Immature natural killer cell (primary cell): ENCODE measurements around the gene UFC1. TPM values are rescaled to one million over a fixed set of nuclear protein-coding genes. Genes with fewer than 3 reads are reported as not detected.
"Not testable (repeated sequence)": the region's sequence is repeated elsewhere in the genome, so short reads cannot be mapped to it uniquely, and the experiment has no call there.

ENCODE experiments used
- DNase-seq, 3 donors: peaks; one replicate each; pipeline ENCODE4 v3.0.0; 2022; ENCODE audit warnings: mixed read lengths in 1 of 3
- H3K27ac Mint-ChIP-seq, 6 donors: one replicate each; pipeline ENCODE4 v1.8.0; 2020; ENCODE audit warnings: mixed read lengths in 6 of 6, mild to moderate bottlenecking in 5 of 6, inconsistent platforms in 4 of 6, moderate library complexity in 3 of 6
- H3K27me3 Mint-ChIP-seq, 3 donors: one replicate each; pipeline ENCODE4 v1.8.0; 2020 to 2021; ENCODE audit warnings: low read depth in 3 of 3, mild to moderate bottlenecking in 3 of 3, mixed read lengths in 3 of 3, moderate library complexity in 3 of 3, inconsistent platforms in 1 of 3
- H3K36me3 Mint-ChIP-seq, 3 donors: one replicate each; pipeline ENCODE4 v1.8.0; 2020; ENCODE audit warnings: mixed read lengths in 3 of 3, inconsistent platforms in 2 of 3, mild to moderate bottlenecking in 2 of 3
- H3K4me1 Mint-ChIP-seq, 2 donors: one replicate each; pipeline ENCODE4 v1.8.0; 2020; ENCODE audit warnings: inconsistent platforms in 2 of 2, mild to moderate bottlenecking in 2 of 2, mixed read lengths in 2 of 2, moderate library complexity in 1 of 2
- H3K4me3 Mint-ChIP-seq, 5 donors: one replicate each; pipeline ENCODE4 v1.8.0; 2020; ENCODE audit warnings: mild to moderate bottlenecking in 5 of 5, mixed read lengths in 5 of 5, inconsistent platforms in 3 of 5, moderate library complexity in 3 of 5
- H3K9me3 Mint-ChIP-seq, 6 donors: one replicate each; pipeline ENCODE4 v1.8.0; 2020; ENCODE audit warnings: mild to moderate bottlenecking in 6 of 6, mixed read lengths in 6 of 6, inconsistent platforms in 4 of 6, moderate library complexity in 3 of 6
- polyA plus RNA-seq, 3 donors: library from polyadenylated mRNA; unstranded; fragments of 300-500 nt; fragmentation: Illumina TruSeq; gene quantifications; one replicate each; pipeline ENCODE4 v1.2.3, GENCODE V29; 2021

Gene UFC1
- 100 to 1,000 TPM; 174 to 219 (median 186) TPM for polyA plus RNA-seq

DNA sequence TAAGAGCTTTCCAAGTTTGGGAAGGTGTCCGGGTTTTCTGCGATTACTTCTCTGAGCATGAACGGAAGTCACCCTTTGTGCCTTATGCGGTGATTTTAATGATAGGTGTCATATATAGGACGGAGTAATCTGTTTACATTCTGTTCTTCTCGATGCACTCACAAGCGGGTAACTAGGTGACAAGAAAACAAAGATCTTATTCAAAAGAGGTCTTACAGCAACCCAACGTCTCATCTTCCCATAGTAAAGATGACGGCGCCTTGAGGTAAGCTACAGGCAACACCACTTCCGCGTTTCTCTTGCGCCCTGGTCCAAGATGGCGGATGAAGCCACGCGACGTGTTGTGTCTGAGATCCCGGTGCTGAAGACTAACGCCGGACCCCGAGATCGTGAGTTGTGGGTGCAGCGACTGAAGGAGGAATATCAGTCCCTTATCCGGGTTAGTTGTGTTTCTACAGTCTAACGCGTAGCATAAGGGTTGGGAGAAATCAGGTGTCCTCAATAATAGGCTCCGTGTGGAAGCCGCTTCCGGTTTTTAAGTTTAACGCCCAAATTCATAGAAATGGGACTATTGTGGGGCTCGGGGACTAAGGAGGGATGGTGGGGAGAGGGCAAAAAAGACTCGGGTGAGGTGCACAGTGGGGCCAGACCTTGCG lies at the start of gene UFC1:
Gene UFC1 (plus strand): TSS at position 297 of the 656 bp plus-strand sequence. CDS start 20 bp downstream, at position 317.
- H3K36me3 Mint-ChIP-seq, result peaks cover 0 to 19% (median 10%) of the 10 kb centered on the region in 3 donors
- peak within 1 kb of the TSS; percentile 99 to 100 (median 100) for H3K27ac Mint-ChIP-seq
- peaks cover 28 to 43% of the 10 kb centered on the region in 2 donors for H3K4me1 Mint-ChIP-seq
- peak; percentile 83 to 89 (median 86) for DNase-seq
- peaks cover 4 to 11% (median 5%) of the 10 kb centered on the region in 3 donors for H3K27me3 Mint-ChIP-seq
- H3K9me3 Mint-ChIP-seq, result no peaks in the 10 kb centered on the region
- peak within 1 kb of the TSS; percentile 98 to 100 (median 100) for H3K4me3 Mint-ChIP-seq

DNA sequence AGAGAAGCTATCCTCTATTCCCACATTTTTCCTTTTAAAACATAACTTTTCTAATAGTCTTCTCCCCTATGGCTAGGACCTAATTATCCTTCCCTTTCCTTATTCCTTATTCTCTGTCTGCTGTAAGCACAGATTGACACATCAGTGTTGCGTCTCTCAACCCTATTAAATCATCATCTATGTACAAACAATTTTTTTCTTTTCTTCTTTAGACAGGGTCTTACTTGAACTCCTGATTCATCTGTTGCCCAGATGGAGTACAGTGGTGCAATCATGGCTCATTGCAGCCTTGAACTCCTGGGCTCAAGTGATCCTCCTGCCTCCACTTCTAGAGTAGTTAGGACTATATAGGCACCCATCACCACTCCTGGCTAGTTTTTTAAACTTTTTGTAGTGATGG lies 47.3 kb upstream of the UFC1 start:
- H3K9me3 Mint-ChIP-seq, result no peaks in the 10 kb centered on the region
- H3K27me3 Mint-ChIP-seq, result peaks cover 0 to 3% (median 0%) of the 10 kb centered on the region in 3 donors
- H3K27ac Mint-ChIP-seq, result no peak overlapping the region
- peaks cover 5 to 15% of the 10 kb centered on the region in 2 donors for H3K4me1 Mint-ChIP-seq
- H3K36me3 Mint-ChIP-seq, result peaks cover 0 to 12% (median 8%) of the 10 kb centered on the region in 3 donors
- H3K4me3 Mint-ChIP-seq, result no peak overlapping the region
- no peak for DNase-seq

- H3K27ac Mint-ChIP-seq, result no peak overlapping the region
- DNase-seq, result no peak
- H3K36me3 Mint-ChIP-seq, result peaks cover 0 to 4% (median 4%) of the 10 kb centered on the region in 3 donors
- no peaks in the 10 kb centered on the region for H3K9me3 Mint-ChIP-seq
- no peak overlapping the region for H3K4me3 Mint-ChIP-seq
- H3K27me3 Mint-ChIP-seq, result peaks cover 0 to 5% (median 0%) of the 10 kb centered on the region in 3 donors
- peaks cover 29 to 46% of the 10 kb centered on the region in 2 donors for H3K4me1 Mint-ChIP-seq
Observed at GRCh38 chr1:161111117-161111516, 42.7 kb upstream of the UFC1 start.

DNA sequence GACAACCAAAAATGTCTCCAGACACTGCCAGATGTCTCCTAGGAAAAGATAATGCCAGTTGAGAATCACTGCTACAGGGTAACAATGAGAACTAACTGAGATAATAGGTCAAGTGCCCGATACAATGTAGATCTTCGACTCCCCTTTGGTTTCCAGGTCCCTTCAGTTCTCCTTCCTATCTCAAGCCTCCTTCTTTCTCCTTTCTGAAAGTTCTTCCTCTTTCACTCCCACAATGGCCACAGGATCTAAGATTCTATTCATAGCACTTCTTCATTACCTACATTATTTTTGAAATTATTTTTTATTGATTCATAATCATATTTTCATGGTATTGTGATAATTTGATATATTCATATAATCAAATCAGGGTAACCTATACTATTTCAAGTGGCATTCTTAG lies 42.3 kb upstream of the UFC1 start:
- no peak for DNase-seq
- Mint-ChIP-seq H3K4me3 (no peak overlapping the region), H3K9me3 (no peaks in the 10 kb centered on the region), H3K27me3 (peaks cover 0 to 4% (median 0%) of the 10 kb centered on the region in 3 donors), H3K27ac (no peak overlapping the region), H3K36me3 (peaks cover 0 to 4% (median under 1%) of the 10 kb centered on the region in 3 donors), H3K4me1 (peaks cover 31 to 50% of the 10 kb centered on the region in 2 donors)

- Mint-ChIP-seq H3K4me3 (no peak overlapping the region), H3K27ac (peak overlapping the region in 1 of 6 donors; percentile 72), H3K9me3 (no peaks in the 10 kb centered on the region), H3K4me1 (peaks cover 52 to 70% of the 10 kb centered on the region in 2 donors), H3K27me3 (peaks cover 0 to 4% (median 2%) of the 10 kb centered on the region in 3 donors), H3K36me3 (peaks cover 0 to under 1% (median 0%) of the 10 kb centered on the region in 3 donors)
- no peak for DNase-seq
Observed at GRCh38 chr1:161113915-161114314, 39.9 kb upstream of the UFC1 start.

GRCh38 chr1:161114556-161114955 lies 39.2 kb upstream of the UFC1 start:
- peak overlapping the region in 2 of 6 donors; percentile 1 to 72 for H3K27ac Mint-ChIP-seq
- H3K4me3 Mint-ChIP-seq, result no peak overlapping the region
- DNase-seq, result no peak
- peaks cover 0 to 5% (median 2%) of the 10 kb centered on the region in 3 donors for H3K27me3 Mint-ChIP-seq
- peaks cover 58 to 71% of the 10 kb centered on the region in 2 donors for H3K4me1 Mint-ChIP-seq
- no peaks in the 10 kb centered on the region for H3K9me3 Mint-ChIP-seq
- H3K36me3 Mint-ChIP-seq, result no peaks in the 10 kb centered on the region

DNA sequence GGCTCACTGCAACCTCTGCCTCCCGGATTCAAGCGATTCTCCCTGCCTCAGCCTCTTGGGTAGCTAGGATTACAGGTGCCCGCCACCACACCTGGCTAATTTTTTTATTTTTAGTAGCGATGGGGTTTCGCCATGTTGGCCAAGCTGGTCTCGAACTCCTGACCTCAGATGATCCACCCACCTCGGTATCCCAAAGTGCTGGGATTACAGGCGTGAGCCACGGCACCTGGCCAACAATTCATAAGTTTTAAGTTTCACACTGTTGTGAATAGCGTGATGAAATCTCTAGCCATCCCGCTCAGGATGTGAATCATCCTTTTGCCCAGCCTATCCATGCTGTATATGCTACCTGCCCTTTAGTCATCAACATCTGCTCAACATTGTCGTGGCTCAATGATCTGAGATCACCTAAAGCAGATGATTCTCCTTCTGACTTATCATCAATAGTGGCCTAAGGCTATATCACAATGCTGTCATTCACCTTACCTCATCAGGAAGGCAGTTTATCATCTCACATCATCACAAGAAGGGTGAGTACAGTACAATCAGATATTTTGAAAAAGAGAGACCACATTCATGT lies 38.6 kb upstream of the UFC1 start:
- Mint-ChIP-seq H3K4me3 (peak overlapping the region in 2 of 5 donors; percentile 7 to 59), H3K4me1 (peaks cover 65 to 77% of the 10 kb centered on the region in 2 donors), H3K27me3 (peaks cover 0 to 6% (median 2%) of the 10 kb centered on the region in 3 donors), H3K9me3 (no peaks in the 10 kb centered on the region), H3K36me3 (peaks cover 0 to 3% (median 0%) of the 10 kb centered on the region in 3 donors), H3K27ac (peak overlapping the region in 4 of 6 donors; percentile 22 to 58 (median 40))
- DNase-seq, result no peak

- H3K27me3 Mint-ChIP-seq, H3K36me3 Mint-ChIP-seq, DNase-seq, H3K9me3 Mint-ChIP-seq: not testable (repeated sequence)
- peaks cover 67 to 80% of the 10 kb centered on the region in 2 donors for H3K4me1 Mint-ChIP-seq
- peak overlapping the region; percentile 25 to 97 (median 50) for H3K4me3 Mint-ChIP-seq
- peak overlapping the region in 5 of 6 donors; percentile 22 to 58 (median 42) for H3K27ac Mint-ChIP-seq
Observed at GRCh38 chr1:161115961-161116360, 37.8 kb upstream of the UFC1 start.

GRCh38 chr1:161117759-161118581 lies 35.8 kb upstream of the UFC1 start, which contains the start of the genes NIT1 and PFDN2:
Gene NIT1, plus strand, starts transcription at chr1:161118105. Its CDS starts 72 bp downstream, at chr1:161118177.
Gene PFDN2, minus strand, starts transcription at chr1:161118037. Its CDS starts 11 bp downstream, at chr1:161118026.
- H3K9me3 Mint-ChIP-seq, result no peaks in the 10 kb centered on the region
- peaks cover 0 to 6% (median 2%) of the 10 kb centered on the region in 3 donors for H3K27me3 Mint-ChIP-seq
- peaks cover 0 to 17% (median 9%) of the 10 kb centered on the region in 3 donors for H3K36me3 Mint-ChIP-seq
- peaks cover 60 to 65% of the 10 kb centered on the region in 2 donors for H3K4me1 Mint-ChIP-seq
- DNase-seq, result peak; percentile 83 to 85 (median 84)
- peak within 1 kb of the TSS; percentile 92 to 99 (median 98) for H3K27ac Mint-ChIP-seq
- H3K4me3 Mint-ChIP-seq, result peak within 1 kb of the TSS; percentile 93 to 97 (median 94)

GRCh38 chr1:161119092-161119903 lies 34.5 kb upstream of the UFC1 start:
- peaks cover 0 to 25% (median 17%) of the 10 kb centered on the region in 3 donors for H3K36me3 Mint-ChIP-seq
- peaks cover 51 to 54% of the 10 kb centered on the region in 2 donors for H3K4me1 Mint-ChIP-seq
- peak overlapping the region; percentile 93 to 97 (median 94) for H3K4me3 Mint-ChIP-seq
- no peaks in the 10 kb centered on the region for H3K9me3 Mint-ChIP-seq
- H3K27me3 Mint-ChIP-seq, result peaks cover 0 to 6% (median 2%) of the 10 kb centered on the region in 3 donors
- DNase-seq, result peak; percentile 63 to 73 (median 66)
- H3K27ac Mint-ChIP-seq, result peak overlapping the region; percentile 92 to 99 (median 98)

DNA sequence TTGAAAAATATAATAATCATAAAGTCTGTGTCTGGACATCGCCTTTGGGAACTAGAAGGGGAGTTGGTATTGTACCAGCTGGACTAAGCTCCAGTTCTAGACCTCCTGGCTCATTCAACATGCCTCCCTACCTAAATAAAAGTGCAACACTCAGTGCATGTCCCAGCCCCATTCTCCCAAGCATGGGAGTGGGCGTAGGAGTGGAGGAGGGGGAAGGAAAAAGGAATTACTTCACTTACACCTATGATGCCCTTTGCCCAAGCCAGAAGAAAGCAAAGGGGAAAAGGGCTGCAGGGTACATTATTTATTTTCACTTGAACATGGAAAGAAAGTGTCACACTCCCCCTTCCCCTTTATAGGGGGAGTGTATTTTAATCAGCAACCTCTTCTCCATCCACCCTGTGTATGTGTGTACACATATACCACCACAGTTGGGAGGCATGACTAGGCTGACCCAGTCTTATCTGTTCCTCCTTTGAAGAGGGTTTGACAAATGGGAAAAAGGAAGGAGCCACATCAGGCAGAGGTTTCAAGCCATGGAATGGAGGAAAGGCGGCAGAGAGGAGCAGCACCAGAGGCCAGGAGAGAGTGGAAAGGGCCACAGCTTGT lies 32.6 kb upstream of the UFC1 start:
- H3K27ac Mint-ChIP-seq, result peak overlapping the region in 4 of 6 donors; percentile 34 to 51 (median 43)
- no peak for DNase-seq
- no peaks in the 10 kb centered on the region for H3K9me3 Mint-ChIP-seq
- peaks cover 41 to 48% of the 10 kb centered on the region in 2 donors for H3K4me1 Mint-ChIP-seq
- H3K36me3 Mint-ChIP-seq, result peaks cover 0 to 32% (median 22%) of the 10 kb centered on the region in 3 donors
- peaks cover 0 to 4% (median 2%) of the 10 kb centered on the region in 3 donors for H3K27me3 Mint-ChIP-seq
- no peak overlapping the region for H3K4me3 Mint-ChIP-seq

GRCh38 chr1:161121834-161122233 lies 31.9 kb upstream of the UFC1 start:
- H3K4me3 Mint-ChIP-seq, result no peak overlapping the region

More at GRCh38 chr1:161121834-161122233, 31.9 kb upstream of the UFC1 start:
- Mint-ChIP-seq H3K27ac (peak overlapping the region in 2 of 6 donors; percentile 9 to 51), H3K27me3 (peaks cover 0 to 4% (median 2%) of the 10 kb centered on the region in 3 donors), H3K9me3 (no peaks in the 10 kb centered on the region), H3K4me1 (peaks cover 38 to 48% of the 10 kb centered on the region in 2 donors), H3K36me3 (peaks cover 5 to 35% (median 22%) of the 10 kb centered on the region in 3 donors)
- DNase-seq, result no peak
